GM19099 (cell line): ENCODE data around the gene WNT5A.

Source experiments
- POLR2A ChIP-seq: IDR thresholded peaks from 3 replicates; pipeline ENCODE4 v1.6.1; 2011; ENCODE audit warnings: low read depth; ENCODE audit not compliant: insufficient read length; ENCODE audit errors: extremely low read depth

Gene WNT5A

GRCh38 chr3:55486857-55487380 lies at the start of gene WNT5A:
WNT5A (minus strand) TSS chr3:55487306; CDS start chr3:55486985, 321 bp downstream.
- no peak for TF ChIP-seq POLR2A

- no peak for TF ChIP-seq POLR2A
Observed at GRCh38 chr3:55534876-55535275, 47.8 kb upstream of the WNT5A start.

GRCh38 chr3:55532806-55533205 lies 45.7 kb upstream of the WNT5A start:
- TF ChIP-seq POLR2A = no peak

- no peak for TF ChIP-seq POLR2A
Observed at GRCh38 chr3:55531321-55531720, 44.2 kb upstream of the WNT5A start.

GRCh38 chr3:55527361-55527760 lies 40.3 kb upstream of the WNT5A start:
- TF ChIP-seq POLR2A = no peak

GRCh38 chr3:55526332-55527030 lies 39.4 kb upstream of the WNT5A start:
- no peak for TF ChIP-seq POLR2A

GRCh38 chr3:55525436-55525835 lies 38.3 kb upstream of the WNT5A start:
- TF ChIP-seq POLR2A = no peak

GRCh38 chr3:55524565-55525244 lies 37.6 kb upstream of the WNT5A start:
- no peak for TF ChIP-seq POLR2A

- no peak for TF ChIP-seq POLR2A
Observed at GRCh38 chr3:55523471-55523870, 36.4 kb upstream of the WNT5A start.

- TF ChIP-seq POLR2A = no peak
Observed at GRCh38 chr3:55521738-55522421, 34.8 kb upstream of the WNT5A start.

GRCh38 chr3:55521064-55521737 lies 34.1 kb upstream of the WNT5A start:
- TF ChIP-seq POLR2A = no peak

GRCh38 chr3:55519019-55519418 lies 31.9 kb upstream of the WNT5A start:
- no peak for TF ChIP-seq POLR2A

GRCh38 chr3:55518451-55518850 lies 31.3 kb upstream of the WNT5A start:
- TF ChIP-seq POLR2A = no peak

- no peak for TF ChIP-seq POLR2A
Observed at GRCh38 chr3:55516392-55517030, 29.4 kb upstream of the WNT5A start.
